ENCODE measurements around the gene GNG4.
A peak's percentile ranks its signal among the peaks of the same experiment; 100 is the strongest.

GNG4 gene

DNA sequence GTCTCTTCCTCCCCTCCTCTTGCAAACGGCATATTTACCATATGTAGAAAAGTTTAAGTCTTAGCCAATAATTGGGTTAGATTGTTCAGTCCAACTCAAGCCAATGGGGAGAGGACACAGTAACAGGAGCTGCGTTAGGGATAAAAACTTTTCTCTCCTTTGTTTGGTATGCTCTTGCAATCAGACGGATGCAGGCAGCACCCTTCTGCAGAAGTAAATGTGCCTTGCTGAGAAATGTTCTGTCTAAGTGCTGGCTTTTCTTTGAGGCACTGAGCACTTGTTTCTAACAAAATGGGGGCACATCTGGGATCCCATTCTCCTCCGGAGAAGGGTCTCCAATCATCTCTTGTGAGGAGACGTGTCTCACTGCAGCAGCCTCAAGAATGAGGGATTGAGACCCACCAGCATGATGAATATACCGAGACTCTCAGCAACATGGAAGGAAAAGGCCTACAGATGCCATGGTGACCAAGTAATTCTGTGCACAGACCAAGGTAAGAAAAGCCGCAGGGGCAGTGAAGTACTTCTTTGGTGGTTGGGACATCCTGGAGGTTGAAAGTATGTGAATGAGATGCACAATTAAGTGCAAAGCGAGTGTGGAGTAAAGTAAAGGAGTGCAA is 20.7 kb upstream of the GNG4 start:
- no peak overlapping the region for H3K4me3 ChIP-seq (ENCODE audit: extremely low read depth, insufficient read depth, low read length, poor library complexity, severe bottlenecking)
- no peaks in the 10 kb centered on the region for H3K36me3 ChIP-seq (ENCODE audit: control insufficient read depth, insufficient read depth, low read length)
- no peaks in the 10 kb centered on the region for H3K4me1 ChIP-seq (ENCODE audit: control insufficient read depth, insufficient read depth, low read length, poor library complexity, severe bottlenecking)
- no peak overlapping the region for H3K27ac ChIP-seq (ENCODE audit: low read depth, low read length, severe bottlenecking)
- 87 to 89% methylated on average over 7 of the region's 8 CpGs for WGBS, 2 experiments (ENCODE audit: insufficient coverage in 2 of 2)
- H3K9me3 ChIP-seq (ENCODE audit: control insufficient read depth, low read length): peaks cover 41% of the 10 kb centered on the region

DNA sequence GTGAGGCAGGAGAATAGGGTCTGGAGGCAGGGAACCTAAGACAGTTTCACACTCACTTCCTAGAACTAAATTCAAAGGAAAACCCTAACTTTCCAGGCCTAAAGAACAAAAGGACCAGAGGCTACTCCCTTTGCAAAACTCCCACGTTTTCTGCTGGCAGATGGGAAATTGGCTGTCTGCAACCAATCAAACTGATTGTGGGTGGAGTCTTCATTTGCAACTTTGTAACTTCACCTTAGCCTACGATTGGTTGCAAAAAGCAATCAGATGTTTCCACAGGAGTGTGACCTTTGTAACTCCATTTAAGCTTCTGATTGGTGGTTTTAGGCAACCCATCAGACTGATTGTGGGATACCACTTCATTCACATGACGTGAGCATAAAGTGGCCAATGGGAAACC is 19.7 kb upstream of the GNG4 start:
- no peaks in the 10 kb centered on the region for H3K36me3 ChIP-seq (ENCODE audit: control insufficient read depth, insufficient read depth, low read length)
- H3K4me1 ChIP-seq (ENCODE audit: control insufficient read depth, insufficient read depth, low read length, poor library complexity, severe bottlenecking): no peaks in the 10 kb centered on the region
- no peak overlapping the region for H3K4me3 ChIP-seq (ENCODE audit: extremely low read depth, insufficient read depth, low read length, poor library complexity, severe bottlenecking)
- WGBS, 2 experiments (ENCODE audit: insufficient coverage in 2 of 2): 93 to 96% methylated on average over 3 of the region's 3 CpGs
- no peak overlapping the region for H3K27ac ChIP-seq (ENCODE audit: low read depth, low read length, severe bottlenecking)
- peaks cover 32% of the 10 kb centered on the region for H3K9me3 ChIP-seq (ENCODE audit: control insufficient read depth, low read length)

DNA sequence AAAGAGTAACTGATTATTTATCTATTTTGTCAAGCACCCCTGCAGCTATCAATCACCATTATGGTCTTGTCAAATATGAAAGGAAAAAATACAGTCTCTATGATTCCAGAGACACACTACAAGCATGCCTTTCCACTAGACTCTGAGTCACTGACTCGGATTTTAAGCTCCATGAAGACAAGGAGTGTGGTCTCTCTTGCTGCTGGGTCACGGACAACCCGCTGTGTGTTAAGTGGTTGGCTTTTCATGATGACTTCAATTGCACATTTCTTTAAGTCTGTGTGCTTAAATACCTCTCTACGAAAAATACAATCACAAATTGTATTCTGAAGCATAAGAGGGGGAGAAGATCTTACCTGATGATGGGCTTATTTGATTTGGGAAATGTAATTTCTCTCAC is 14.0 kb upstream of the GNG4 start:
- 100% methylated on average over 2 of the region's 4 CpGs; no CpG with 5 or more reads in 1 of the 2 experiments for WGBS, 2 experiments (ENCODE audit: insufficient coverage in 2 of 2)
- H3K9me3 ChIP-seq (ENCODE audit: control insufficient read depth, low read length): peaks cover under 1% of the 10 kb centered on the region
- H3K4me3 ChIP-seq (ENCODE audit: extremely low read depth, insufficient read depth, low read length, poor library complexity, severe bottlenecking): no peak overlapping the region
- no peaks in the 10 kb centered on the region for H3K36me3 ChIP-seq (ENCODE audit: control insufficient read depth, insufficient read depth, low read length)
- H3K4me1 ChIP-seq (ENCODE audit: control insufficient read depth, insufficient read depth, low read length, poor library complexity, severe bottlenecking): no peaks in the 10 kb centered on the region
- H3K27ac ChIP-seq (ENCODE audit: low read depth, low read length, severe bottlenecking): no peak overlapping the region

DNA sequence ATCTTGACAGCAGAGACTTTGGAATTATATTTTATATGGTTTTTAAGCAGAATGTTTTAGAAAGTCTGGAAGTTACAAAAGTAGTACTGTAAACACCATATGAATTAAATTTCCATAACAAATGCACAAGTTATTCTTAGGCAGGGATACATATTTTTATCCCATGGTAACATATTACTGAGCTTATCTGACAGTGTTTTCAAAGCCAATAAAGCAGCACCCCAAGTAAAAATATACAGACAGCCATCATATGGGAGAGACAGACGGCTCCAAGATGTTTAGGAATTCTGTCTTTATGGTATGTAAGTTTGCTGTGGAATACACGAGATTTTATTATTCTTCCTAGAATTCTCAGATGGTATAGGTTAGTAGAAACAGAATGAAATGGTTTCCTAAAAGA is 12.0 kb upstream of the GNG4 start:
- no peak overlapping the region for H3K27ac ChIP-seq (ENCODE audit: low read depth, low read length, severe bottlenecking)
- WGBS, 2 experiments (ENCODE audit: insufficient coverage in 2 of 2): 71% methylated on average over 1 of the region's 2 CpGs; no CpG with 5 or more reads in 1 of the 2 experiments

DNA sequence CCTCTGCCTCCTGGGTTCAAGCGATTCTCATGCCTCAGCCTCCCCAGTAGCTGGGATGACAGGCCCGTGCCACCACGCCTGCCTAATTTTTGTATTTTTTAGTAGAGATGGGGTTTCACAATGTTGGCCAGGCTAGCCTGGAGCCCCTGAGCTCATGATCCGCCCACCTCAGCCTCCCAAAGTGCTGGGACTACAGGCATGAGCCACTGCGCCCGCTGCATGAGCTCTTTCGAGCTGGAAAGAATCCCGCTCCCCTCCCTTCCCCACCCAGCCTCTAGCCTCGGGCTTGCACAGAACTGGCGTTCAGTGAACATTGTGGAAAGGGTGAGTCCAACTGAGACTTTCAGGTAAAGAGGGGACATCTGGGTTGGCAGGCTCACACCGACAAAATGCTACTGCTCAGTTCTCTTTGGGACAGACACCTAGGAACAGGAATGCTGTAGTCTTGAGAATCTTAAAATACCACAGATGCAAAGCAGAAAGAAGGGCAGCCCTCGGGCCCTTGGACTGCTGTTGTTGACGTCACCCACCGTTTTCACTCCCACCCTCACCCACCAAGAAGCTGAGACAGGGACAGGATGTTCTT is 9.7 kb upstream of the GNG4 start:
- Histone ChIP-seq H3K36me3 (ENCODE audit: control insufficient read depth, insufficient read depth, low read length) (no peaks in the 10 kb centered on the region), H3K9me3 (ENCODE audit: control insufficient read depth, low read length) (no peaks in the 10 kb centered on the region), H3K27ac (ENCODE audit: low read depth, low read length, severe bottlenecking) (no peak overlapping the region), H3K4me1 (ENCODE audit: control insufficient read depth, insufficient read depth, low read length, poor library complexity, severe bottlenecking) (no peaks in the 10 kb centered on the region), H3K4me3 (ENCODE audit: extremely low read depth, insufficient read depth, low read length, poor library complexity, severe bottlenecking) (no peak overlapping the region)
- WGBS, 2 experiments (ENCODE audit: insufficient coverage in 2 of 2): 80 to 92% methylated on average over 5 to 11 of the region's 14 CpGs

More for the DNA sequence above, 12.0 kb upstream of the GNG4 start:
- H3K4me3 ChIP-seq (ENCODE audit: extremely low read depth, insufficient read depth, low read length, poor library complexity, severe bottlenecking): no peak overlapping the region
- H3K36me3 ChIP-seq (ENCODE audit: control insufficient read depth, insufficient read depth, low read length): no peaks in the 10 kb centered on the region
- no peaks in the 10 kb centered on the region for H3K4me1 ChIP-seq (ENCODE audit: control insufficient read depth, insufficient read depth, low read length, poor library complexity, severe bottlenecking)
- H3K9me3 ChIP-seq (ENCODE audit: control insufficient read depth, low read length): no peaks in the 10 kb centered on the region

DNA sequence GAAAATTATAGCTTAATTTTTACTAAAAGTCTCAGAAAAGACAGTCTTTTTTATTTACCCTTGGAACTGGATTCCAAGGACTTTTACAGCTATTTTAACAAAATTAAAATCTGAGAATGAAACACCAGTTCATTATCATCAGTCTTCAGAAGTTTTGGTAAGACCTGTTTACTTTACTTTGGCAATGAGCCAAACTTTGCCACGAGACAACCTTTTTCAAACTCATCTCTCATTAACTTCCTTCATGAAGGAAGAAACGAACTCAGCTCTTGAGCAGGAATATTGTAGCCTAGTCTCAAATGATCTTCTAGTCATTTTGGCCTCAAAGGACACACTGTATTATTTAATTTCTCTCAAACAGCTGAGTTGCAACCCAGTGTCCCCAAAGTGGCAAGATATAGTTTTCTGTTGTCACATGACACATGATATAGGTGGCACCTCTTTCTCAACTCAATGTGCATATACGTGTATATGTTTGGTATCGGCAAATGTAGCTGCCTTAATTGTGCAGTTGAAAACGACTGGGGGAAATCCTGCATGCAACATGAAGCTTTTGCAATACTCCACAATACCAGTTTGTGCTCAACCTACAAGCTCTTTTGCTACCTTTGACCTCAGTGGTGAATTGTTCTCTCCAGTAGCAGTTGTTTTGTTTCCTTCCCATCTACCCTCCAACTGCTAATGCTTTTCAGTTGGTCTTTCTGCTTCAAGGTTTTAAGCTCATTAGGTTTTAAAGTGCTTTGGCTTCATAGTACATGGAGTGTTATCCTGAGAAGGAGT is 8.4 kb upstream of the GNG4 start:
- no peaks in the 10 kb centered on the region for H3K36me3 ChIP-seq (ENCODE audit: control insufficient read depth, insufficient read depth, low read length)
- no peaks in the 10 kb centered on the region for H3K4me1 ChIP-seq (ENCODE audit: control insufficient read depth, insufficient read depth, low read length, poor library complexity, severe bottlenecking)
- H3K4me3 ChIP-seq (ENCODE audit: extremely low read depth, insufficient read depth, low read length, poor library complexity, severe bottlenecking): no peak overlapping the region
- 79 to 100% methylated on average over 3 to 5 of the region's 5 CpGs for WGBS, 2 experiments (ENCODE audit: insufficient coverage in 2 of 2)
- no peaks in the 10 kb centered on the region for H3K9me3 ChIP-seq (ENCODE audit: control insufficient read depth, low read length)
- H3K27ac ChIP-seq (ENCODE audit: low read depth, low read length, severe bottlenecking): no peak overlapping the region

DNA sequence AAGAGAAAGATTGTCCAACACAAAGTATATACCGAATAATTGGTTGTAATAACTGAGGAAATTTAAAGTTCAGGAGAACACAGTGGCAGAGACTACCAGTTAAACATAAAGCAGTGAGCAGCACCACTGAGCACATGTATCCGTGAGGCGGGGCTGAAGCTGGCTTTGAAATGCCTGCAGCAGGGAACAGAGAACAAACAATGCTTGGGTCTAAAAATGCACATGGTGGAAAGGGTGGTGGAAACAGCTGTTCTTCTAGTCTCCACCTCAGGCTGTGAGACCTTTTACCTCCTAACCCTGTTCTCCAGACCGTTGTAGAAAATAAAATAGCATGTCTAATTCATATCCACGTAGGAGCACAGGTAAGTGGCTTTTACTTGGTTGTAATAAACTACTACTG is 7.7 kb upstream of the GNG4 start:
- 80 to 89% methylated on average over 2 to 3 of the region's 5 CpGs for WGBS, 2 experiments (ENCODE audit: insufficient coverage in 2 of 2)
- no peak overlapping the region for H3K4me3 ChIP-seq (ENCODE audit: extremely low read depth, insufficient read depth, low read length, poor library complexity, severe bottlenecking)
- no peaks in the 10 kb centered on the region for H3K36me3 ChIP-seq (ENCODE audit: control insufficient read depth, insufficient read depth, low read length)
- H3K9me3 ChIP-seq (ENCODE audit: control insufficient read depth, low read length): no peaks in the 10 kb centered on the region
- H3K27ac ChIP-seq (ENCODE audit: low read depth, low read length, severe bottlenecking): no peak overlapping the region
- H3K4me1 ChIP-seq (ENCODE audit: control insufficient read depth, insufficient read depth, low read length, poor library complexity, severe bottlenecking): no peaks in the 10 kb centered on the region

DNA sequence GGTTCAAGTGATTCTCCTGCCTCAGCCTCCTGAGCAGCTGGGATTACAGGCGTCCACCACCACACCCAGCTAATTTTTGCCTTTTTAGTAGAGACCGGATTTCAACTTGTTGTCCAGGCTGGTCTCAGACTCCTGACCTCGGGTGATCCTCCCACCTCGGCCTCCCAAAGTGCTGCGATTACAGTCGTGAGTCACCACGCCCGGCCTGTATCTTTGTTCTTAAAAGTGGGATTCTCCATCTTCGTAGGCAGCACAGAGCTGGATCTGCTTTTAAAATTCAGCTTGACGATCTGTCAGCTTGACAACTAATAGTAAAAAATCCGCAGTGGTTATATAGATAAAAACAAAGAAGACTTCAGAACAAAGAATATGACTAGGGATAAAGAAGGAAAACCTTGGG is 2.8 kb upstream of the GNG4 start:
- Histone ChIP-seq H3K4me3 (ENCODE audit: extremely low read depth, insufficient read depth, low read length, poor library complexity, severe bottlenecking) (no peak overlapping the region), H3K4me1 (ENCODE audit: control insufficient read depth, insufficient read depth, low read length, poor library complexity, severe bottlenecking) (peaks cover 6% of the 10 kb centered on the region), H3K9me3 (ENCODE audit: control insufficient read depth, low read length) (no peaks in the 10 kb centered on the region), H3K27ac (ENCODE audit: low read depth, low read length, severe bottlenecking) (no peak overlapping the region), H3K36me3 (ENCODE audit: control insufficient read depth, insufficient read depth, low read length) (no peaks in the 10 kb centered on the region)
- WGBS, 2 experiments (ENCODE audit: insufficient coverage in 2 of 2): 93% methylated on average over 9 to 11 of the region's 11 CpGs

DNA sequence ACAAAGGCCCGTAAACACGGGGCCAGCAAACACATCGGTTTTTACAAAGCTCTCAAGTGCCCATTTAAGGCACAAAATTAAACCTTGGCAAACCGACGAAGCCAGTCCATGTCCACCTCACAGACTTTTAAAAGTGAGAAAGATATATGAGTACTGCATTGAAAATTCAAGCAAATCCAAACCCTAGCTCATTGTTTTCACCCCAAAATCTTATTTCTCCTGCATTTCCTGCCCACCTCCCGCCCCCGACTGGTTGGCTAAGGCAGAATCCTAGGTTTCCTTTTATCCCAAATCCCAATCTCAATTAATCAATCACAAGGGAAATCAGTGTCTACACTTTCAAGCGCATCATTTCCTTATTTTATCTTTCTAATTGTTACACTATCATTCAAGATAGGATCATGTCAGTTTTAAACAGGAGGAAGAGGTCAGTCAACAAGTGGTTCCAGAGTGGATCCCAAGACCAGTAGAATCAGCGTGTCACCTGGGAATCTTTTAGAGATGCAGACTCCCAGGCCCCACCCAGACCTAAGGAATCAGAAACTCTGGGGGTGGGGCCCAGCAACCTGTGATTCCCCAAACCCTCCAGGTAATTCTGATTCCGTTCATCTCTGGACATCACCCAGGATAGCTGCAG is 1.7 kb upstream of the GNG4 start:
- 67 to 95% methylated on average over 4 to 6 of the region's 10 CpGs for WGBS, 2 experiments (ENCODE audit: insufficient coverage in 2 of 2)

DNA sequence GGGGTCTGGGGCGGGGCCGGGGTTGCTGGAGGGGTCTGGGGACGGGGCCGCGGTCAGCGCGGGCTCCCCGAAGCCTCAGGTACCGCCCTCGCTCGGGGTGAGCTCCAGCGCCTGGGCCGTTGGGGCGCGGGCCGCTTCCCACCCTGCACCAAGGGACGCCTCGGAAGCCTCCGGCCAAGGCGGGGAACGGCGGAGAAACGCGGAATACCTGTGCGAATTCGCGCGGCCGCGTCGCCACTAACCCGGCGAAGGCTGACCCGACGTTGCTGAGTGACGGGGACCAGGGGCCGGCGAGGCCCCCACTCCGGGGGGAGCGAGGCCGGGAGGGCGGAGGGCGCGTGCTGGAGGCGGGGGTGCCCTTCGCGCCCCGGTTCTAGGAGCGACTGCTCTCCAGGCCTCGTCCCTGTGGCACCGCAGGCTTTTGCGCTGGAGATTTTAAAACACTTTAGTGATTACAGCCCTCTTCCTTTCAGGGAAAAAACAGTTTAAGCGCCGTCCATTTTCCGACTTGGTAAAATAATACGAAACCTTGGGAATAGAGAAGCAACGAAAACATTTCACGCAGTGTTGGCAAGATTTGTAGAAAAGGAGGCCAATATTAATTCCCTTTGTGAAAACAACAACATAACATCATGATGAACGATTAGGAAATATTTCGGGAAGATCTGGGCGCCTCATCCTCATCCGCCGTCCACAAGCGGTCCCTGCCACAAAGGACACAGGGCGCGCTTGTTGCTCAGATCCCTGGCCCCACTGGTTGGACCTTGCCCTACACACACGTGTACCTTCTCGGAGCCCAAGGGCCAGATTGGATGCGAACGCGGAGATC is 971 bp upstream of the GNG4 start:
- peaks cover 6% of the 10 kb centered on the region for H3K4me1 ChIP-seq (ENCODE audit: control insufficient read depth, insufficient read depth, low read length, poor library complexity, severe bottlenecking)
- no peaks in the 10 kb centered on the region for H3K9me3 ChIP-seq (ENCODE audit: control insufficient read depth, low read length)
- 13 to 21% methylated on average over 48 to 64 of the region's 71 CpGs for WGBS, 2 experiments (ENCODE audit: insufficient coverage in 2 of 2)
- no peak overlapping the region for H3K27ac ChIP-seq (ENCODE audit: low read depth, low read length, severe bottlenecking)
- H3K4me3 ChIP-seq (ENCODE audit: extremely low read depth, insufficient read depth, low read length, poor library complexity, severe bottlenecking): peak overlapping the region; percentile 46
- H3K36me3 ChIP-seq (ENCODE audit: control insufficient read depth, insufficient read depth, low read length): no peaks in the 10 kb centered on the region

More for the DNA sequence above, 1.7 kb upstream of the GNG4 start:
- Histone ChIP-seq H3K36me3 (ENCODE audit: control insufficient read depth, insufficient read depth, low read length) (no peaks in the 10 kb centered on the region), H3K27ac (ENCODE audit: low read depth, low read length, severe bottlenecking) (no peak overlapping the region), H3K4me1 (ENCODE audit: control insufficient read depth, insufficient read depth, low read length, poor library complexity, severe bottlenecking) (peaks cover 6% of the 10 kb centered on the region), H3K4me3 (ENCODE audit: extremely low read depth, insufficient read depth, low read length, poor library complexity, severe bottlenecking) (no peak overlapping the region), H3K9me3 (ENCODE audit: control insufficient read depth, low read length) (no peaks in the 10 kb centered on the region)
